Measurements from ENCODE around the gene DCT.

The DCT gene

GRCh38 chr13:94390881-94391280, 88.6 kb downstream of the DCT start:
- no peak for DNase-seq

GRCh38 chr13:94389604-94390351, 89.7 kb downstream of the DCT start:
- no peak for DNase-seq

GRCh38 chr13:94387047-94387446, 92.4 kb downstream of the DCT start:
- no peak for DNase-seq

All from T-helper 2 cell (primary cell).